WERI-Rb-1 (cell line): ENCODE measurements around the gene CBLN3.
"Not testable (repeated sequence)": the region's sequence is repeated elsewhere in the genome, so short reads cannot be mapped to it uniquely, and the experiment has no call there.

Experiments used
- DNase-seq: peaks from one replicate; pipeline ENCODE4 v3.0.0-alpha.2; 2020
- H3K27ac ChIP-seq: fragments of 250-450 bp; sonication (Bioruptor Pico); 2 replicates; pipeline ENCODE4 v1.5.1; 2020; ENCODE audit warnings: mild to moderate bottlenecking, moderate library complexity
- H3K27me3 ChIP-seq: fragments of 250-450 bp; sonication (Bioruptor Pico); 2 replicates; pipeline ENCODE4 v1.5.1; 2021; ENCODE audit warnings: mild to moderate bottlenecking, low read depth, moderate library complexity; ENCODE audit not compliant: insufficient read depth, severe bottlenecking
- H3K36me3 ChIP-seq: fragments of 250-450 bp; sonication (Bioruptor Pico); 2 replicates; pipeline ENCODE4 v1.5.1; 2020; ENCODE audit warnings: mild to moderate bottlenecking, moderate library complexity
- H3K4me3 ChIP-seq: 2 replicates; pipeline ENCODE4 v1.5.1; 2011; ENCODE audit warnings: low read depth, mild to moderate bottlenecking, control low read depth, low read length
- H3K9me3 ChIP-seq: fragments of 250-450 bp; sonication (Bioruptor Pico); 2 replicates; pipeline ENCODE4 v1.5.1; 2021; ENCODE audit warnings: mild to moderate bottlenecking, moderate library complexity; ENCODE audit not compliant: severe bottlenecking
- CTCF ChIP-seq: IDR thresholded peaks from 2 replicates; pipeline ENCODE4 v1.5.1; 2011; ENCODE audit warnings: low read depth, mild to moderate bottlenecking, control low read depth, inconsistent platforms, low read length

Gene CBLN3

GRCh38 chr14:24429395-24430142 is at the start of gene CBLN3, which contains the start of gene KHNYN:
TSS of gene CBLN3 (minus strand) at chr14:24429668. CDS start at chr14:24429054, 614 bp downstream.
TSS of gene KHNYN (plus strand) at chr14:24429954. CDS start at chr14:24430731, 777 bp downstream.
- Histone ChIP-seq H3K27ac (peak within 1 kb of the TSS; percentile 91), H3K9me3 (no peaks in the 10 kb centered on the region), H3K36me3 (peaks cover 17% of the 10 kb centered on the region), H3K27me3 (no peaks in the 10 kb centered on the region), H3K4me3 (peak within 1 kb of the TSS; percentile 56)
- peak; percentile 91 for DNase-seq
- no peak for TF ChIP-seq CTCF

GRCh38 chr14:24475261-24475660 is 45.8 kb upstream of the CBLN3 start:
- H3K9me3 ChIP-seq = peaks cover 5% of the 10 kb centered on the region
- TF ChIP-seq CTCF = no peak
- H3K27me3 ChIP-seq = peaks cover 49% of the 10 kb centered on the region
- H3K4me3 ChIP-seq = no peak overlapping the region
- no peak for DNase-seq
- H3K27ac ChIP-seq = no peak overlapping the region
- H3K36me3 ChIP-seq = no peaks in the 10 kb centered on the region

GRCh38 chr14:24473211-24473610 is 43.7 kb upstream of the CBLN3 start:
- no peak for TF ChIP-seq CTCF
- Histone ChIP-seq H3K27ac (no peak overlapping the region), H3K4me3 (no peak overlapping the region), H3K36me3 (no peaks in the 10 kb centered on the region), H3K27me3 (peaks cover 53% of the 10 kb centered on the region), H3K9me3 (peaks cover 5% of the 10 kb centered on the region)
- no peak for DNase-seq

- not testable (repeated sequence) for H3K27ac ChIP-seq, H3K36me3 ChIP-seq, DNase-seq, H3K9me3 ChIP-seq, H3K4me3 ChIP-seq
- peaks cover 58% of the 10 kb centered on the region for H3K27me3 ChIP-seq
Observed at GRCh38 chr14:24470450-24470849, 41.0 kb upstream of the CBLN3 start.

GRCh38 chr14:24465805-24466204 is 36.3 kb upstream of the CBLN3 start:
- DNase-seq = no peak
- no peak for TF ChIP-seq CTCF
- Histone ChIP-seq H3K4me3 (no peak overlapping the region), H3K27ac (no peak overlapping the region), H3K9me3 (no peaks in the 10 kb centered on the region), H3K27me3 (peaks cover 30% of the 10 kb centered on the region), H3K36me3 (no peaks in the 10 kb centered on the region)

- Histone ChIP-seq H3K4me3 (no peak overlapping the region), H3K27me3 (peaks cover 30% of the 10 kb centered on the region), H3K27ac (no peak overlapping the region), H3K9me3 (no peaks in the 10 kb centered on the region), H3K36me3 (no peaks in the 10 kb centered on the region)
- DNase-seq = no peak
- no peak for TF ChIP-seq CTCF
Observed at GRCh38 chr14:24465368-24465767, 35.9 kb upstream of the CBLN3 start.
